GM19328 (cell line): ENCODE data around the gene GRIK4.
"Not testable (repeated sequence)": the region's sequence is repeated elsewhere in the genome, so short reads cannot be mapped to it uniquely, and the experiment has no call there.

Experiments used
- ATAC-seq: cut with Tn5 transposase; IDR thresholded peaks from one replicate; pipeline ENCODE4 v1.9.1; 2021; ENCODE audit warnings: mild to moderate bottlenecking, moderate library complexity; ENCODE audit not compliant: unreplicated experiment

The GRIK4 gene

DNA sequence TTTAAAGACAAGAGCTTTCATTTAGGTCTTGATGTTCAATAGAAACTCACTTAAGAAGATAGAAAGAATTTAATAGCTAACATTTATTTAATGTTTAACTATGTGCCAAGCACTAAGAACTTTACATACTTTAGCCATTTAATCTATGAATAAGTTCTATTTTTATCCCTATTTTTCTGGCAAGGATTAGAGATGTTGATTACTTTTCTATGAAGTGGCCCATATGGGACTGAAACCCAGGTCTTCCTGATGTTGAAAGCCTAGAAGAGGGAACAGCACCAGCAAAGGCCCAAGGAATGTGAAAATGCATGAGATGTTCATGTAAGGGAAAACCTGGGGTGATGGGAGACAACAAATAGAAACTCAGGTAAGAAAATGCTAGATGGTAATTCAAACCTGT, 497.0 kb downstream of the GRIK4 start:
- ATAC-seq, result no peak

DNA sequence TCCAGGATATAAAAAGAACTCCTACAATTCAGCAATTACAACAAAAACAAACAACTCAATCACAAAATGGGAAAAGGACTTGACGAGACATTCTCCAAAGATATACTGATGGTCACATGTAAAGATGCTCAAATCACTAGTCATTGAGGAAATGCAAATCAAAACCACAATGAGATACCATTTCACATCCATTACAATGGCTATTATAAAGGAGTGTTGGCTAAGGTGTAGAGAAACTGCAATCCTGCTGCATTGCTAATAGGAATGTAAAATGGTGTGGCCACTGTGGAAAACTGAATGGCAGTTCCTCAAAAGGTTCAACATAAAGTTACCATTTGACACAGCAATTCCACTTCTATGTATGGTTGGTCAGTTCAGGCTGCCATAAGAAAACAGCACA, 500.5 kb downstream of the GRIK4 start:
- ATAC-seq, result no peak

DNA sequence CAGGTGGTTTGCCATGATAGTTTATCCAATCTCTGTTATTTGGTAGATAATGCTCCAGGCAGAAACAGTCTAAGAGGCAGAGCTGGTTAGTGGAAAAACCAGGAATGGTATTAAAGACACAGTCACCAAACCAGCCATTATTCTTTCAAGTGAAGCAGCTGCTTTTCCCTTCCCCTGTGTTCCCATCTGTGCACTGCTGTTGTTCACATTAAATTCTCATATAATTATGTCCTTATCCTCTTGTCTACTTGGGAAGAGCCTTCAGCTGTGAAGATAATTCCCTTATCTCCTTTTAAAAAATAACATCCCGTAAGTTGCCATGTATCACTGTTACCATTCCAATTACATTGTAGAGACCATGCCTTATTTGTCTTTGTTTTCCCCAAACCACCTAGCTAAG, 507.2 kb downstream of the GRIK4 start:
- no peak for ATAC-seq

- not testable (repeated sequence) for ATAC-seq
Observed at GRCh38 chr11:121021718-121022117, 510.2 kb downstream of the GRIK4 start.

- ATAC-seq, result peak; percentile 97
Observed at GRCh38 chr11:121023848-121024751, 512.6 kb downstream of the GRIK4 start, which contains the start of gene TBCEL. TSS of gene TBCEL (plus strand) at chr11:121024102. CDS start at chr11:121045691, 21,589 bp downstream.

DNA sequence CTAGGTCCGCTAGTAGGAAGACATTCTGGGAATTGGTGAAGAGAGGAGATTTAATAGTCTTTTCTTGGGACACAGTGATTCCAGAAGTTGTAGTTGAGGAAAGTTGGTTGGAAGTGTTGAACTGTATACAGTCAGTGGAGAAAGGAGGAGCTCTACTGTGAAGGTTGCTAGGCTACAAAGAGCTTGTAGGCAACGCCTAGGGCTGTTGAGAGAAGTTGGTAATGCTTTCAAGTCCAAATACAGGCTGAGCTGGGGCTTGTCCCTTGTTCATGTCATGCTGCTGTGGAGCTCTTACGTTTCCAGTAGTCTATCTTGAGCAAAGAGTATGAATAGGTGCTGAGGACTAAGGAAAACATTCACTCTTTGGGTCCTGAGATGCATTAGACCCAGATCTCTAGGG, 513.4 kb downstream of the GRIK4 start:
- ATAC-seq, result no peak

DNA sequence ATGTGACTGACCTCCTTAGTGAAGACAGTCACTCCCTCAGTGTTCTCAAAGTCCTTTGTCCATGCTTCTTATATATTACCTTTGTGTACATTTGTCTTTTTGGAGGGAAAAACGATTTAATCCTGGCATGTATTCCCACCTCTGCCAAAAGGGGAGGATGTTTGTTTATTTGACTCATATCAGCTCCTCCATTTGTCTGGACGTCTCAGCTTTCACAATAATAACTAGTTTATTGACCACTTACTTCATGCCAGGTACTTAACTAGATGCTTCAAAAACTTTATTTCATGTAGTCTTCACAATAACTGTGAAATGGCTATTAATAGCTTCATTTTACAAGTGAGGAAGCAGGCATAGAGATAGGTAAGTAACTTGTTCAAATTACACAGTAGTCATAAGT, 517.6 kb downstream of the GRIK4 start:
- ATAC-seq, result no peak

DNA sequence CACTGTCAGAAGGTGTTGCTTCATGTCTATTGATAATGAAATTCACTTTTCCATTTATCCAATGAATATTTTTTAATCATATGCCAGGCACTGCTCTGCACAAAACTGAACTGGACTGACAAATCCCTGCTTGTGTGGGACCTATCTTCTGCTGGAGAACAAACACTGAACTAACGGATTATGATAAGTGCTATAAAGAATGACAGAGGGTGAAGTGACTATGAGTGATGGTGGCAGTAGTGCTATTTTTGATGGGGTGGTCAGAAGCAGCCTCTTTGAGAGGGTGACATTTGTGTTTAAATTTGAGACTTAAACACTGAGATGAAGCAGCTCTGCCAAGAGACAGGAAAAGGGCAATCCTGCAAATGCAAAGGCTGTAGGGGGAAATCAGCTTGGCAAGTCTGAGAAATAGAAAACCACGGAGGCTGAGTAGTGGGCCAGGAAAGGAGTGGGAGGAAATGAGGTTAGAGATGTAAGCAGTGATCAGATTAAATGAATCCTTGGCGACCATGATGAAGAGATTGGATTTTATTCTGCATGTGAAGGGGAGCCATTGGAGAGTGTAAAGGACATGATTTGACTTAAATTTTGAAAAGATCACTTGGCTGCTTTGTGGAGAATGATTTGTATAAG, 518.4 kb downstream of the GRIK4 start:
- no peak for ATAC-seq

DNA sequence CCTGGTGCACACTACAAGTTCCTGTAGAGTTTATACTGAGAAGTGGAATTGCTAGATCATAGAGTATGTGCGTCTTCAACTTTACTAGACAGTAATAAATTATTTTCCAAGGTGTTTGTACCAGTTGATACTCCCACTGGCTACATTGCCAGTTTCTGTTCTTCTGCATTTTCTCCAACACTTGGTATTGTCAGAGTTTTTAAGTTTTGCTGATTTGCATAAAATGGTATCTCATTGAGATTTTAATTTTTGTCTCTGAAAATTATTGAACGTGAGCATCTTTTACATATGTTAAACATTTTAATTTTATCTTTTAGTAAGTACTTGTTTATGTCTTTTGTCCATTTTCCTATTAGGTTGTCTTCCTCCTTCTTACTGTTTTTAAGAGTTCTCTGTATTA, 519.6 kb downstream of the GRIK4 start:
- no peak for ATAC-seq

GRCh38 chr11:121031648-121032047, 520.1 kb downstream of the GRIK4 start:
- not testable (repeated sequence) for ATAC-seq

- no peak for ATAC-seq
Observed at GRCh38 chr11:121032546-121032945, 521.0 kb downstream of the GRIK4 start.

- ATAC-seq, result no peak
Observed at GRCh38 chr11:121033635-121034034, 522.1 kb downstream of the GRIK4 start.

- no peak for ATAC-seq
Observed at GRCh38 chr11:121035169-121035755, 523.7 kb downstream of the GRIK4 start.

DNA sequence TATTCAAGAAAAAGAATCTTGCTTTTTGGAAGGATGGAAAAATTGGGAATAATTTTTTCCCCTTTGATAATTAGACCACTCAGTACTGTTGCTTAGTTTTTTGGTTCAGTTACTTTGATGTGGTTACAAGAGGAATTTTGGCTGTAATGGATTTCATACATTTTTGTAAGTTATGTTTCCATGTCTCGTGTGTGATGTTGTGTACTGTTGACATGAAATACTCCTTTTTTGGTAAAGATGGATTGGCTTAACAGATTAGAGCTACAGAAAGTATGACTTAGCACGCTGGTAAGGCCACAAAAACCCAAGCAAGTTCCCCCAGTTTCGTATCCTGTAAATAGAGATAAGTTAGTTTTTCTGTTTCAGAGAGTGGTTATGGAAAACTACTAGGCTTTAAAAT, 524.2 kb downstream of the GRIK4 start:
- ATAC-seq, result no peak

- no peak for ATAC-seq
Observed at GRCh38 chr11:121037016-121037415, 525.5 kb downstream of the GRIK4 start.
